Ishikawa (cell line): ENCODE measurements around the gene RIPK4.

ENCODE experiments used
- CREB1 ChIP-seq: IDR thresholded peaks from 2 replicates; pipeline ENCODE4 v1.6.1; 2012; ENCODE audit warnings: low read depth
- TCF12 ChIP-seq: IDR thresholded peaks from 2 replicates; pipeline ENCODE4 v1.6.1; 2012; ENCODE audit warnings: low read depth
- TEAD4 ChIP-seq: IDR thresholded peaks from 2 replicates; pipeline ENCODE4 v1.6.1; 2012
- YY1 ChIP-seq: IDR thresholded peaks from 2 replicates; pipeline ENCODE4 v1.6.1; 2012; ENCODE audit warnings: low read depth
- TF ChIP-seq, protein P1 (sequence below): IDR thresholded peaks from 2 replicates; pipeline ENCODE4 v1.6.1; 2012; ENCODE audit warnings: low read depth, mild to moderate bottlenecking
- TF ChIP-seq, protein P2 (sequence below): IDR thresholded peaks from 2 replicates; pipeline ENCODE4 v1.6.1; 2012

DNA sequence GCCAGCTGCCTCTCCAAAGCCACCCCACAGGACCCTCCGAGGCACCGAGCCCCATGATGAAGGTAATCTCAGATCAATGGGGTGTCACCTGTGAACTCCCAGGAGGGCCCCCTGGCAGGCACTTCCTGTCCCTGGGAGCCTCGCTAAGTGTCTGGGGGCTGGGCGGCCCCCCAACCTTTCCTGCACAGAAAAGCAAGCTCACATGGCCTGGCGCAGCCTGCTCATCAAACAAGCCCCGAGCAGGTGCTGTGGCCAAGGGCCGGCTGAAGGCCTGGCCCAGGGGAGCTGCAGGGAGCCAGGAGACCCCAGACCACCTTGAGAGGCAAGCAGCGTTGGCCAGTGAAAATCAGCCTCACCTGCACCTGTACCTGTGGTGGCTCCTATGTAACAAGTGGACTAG is 2.9 kb downstream of the RIPK4 start:
- TF ChIP-seq, protein P1, sequence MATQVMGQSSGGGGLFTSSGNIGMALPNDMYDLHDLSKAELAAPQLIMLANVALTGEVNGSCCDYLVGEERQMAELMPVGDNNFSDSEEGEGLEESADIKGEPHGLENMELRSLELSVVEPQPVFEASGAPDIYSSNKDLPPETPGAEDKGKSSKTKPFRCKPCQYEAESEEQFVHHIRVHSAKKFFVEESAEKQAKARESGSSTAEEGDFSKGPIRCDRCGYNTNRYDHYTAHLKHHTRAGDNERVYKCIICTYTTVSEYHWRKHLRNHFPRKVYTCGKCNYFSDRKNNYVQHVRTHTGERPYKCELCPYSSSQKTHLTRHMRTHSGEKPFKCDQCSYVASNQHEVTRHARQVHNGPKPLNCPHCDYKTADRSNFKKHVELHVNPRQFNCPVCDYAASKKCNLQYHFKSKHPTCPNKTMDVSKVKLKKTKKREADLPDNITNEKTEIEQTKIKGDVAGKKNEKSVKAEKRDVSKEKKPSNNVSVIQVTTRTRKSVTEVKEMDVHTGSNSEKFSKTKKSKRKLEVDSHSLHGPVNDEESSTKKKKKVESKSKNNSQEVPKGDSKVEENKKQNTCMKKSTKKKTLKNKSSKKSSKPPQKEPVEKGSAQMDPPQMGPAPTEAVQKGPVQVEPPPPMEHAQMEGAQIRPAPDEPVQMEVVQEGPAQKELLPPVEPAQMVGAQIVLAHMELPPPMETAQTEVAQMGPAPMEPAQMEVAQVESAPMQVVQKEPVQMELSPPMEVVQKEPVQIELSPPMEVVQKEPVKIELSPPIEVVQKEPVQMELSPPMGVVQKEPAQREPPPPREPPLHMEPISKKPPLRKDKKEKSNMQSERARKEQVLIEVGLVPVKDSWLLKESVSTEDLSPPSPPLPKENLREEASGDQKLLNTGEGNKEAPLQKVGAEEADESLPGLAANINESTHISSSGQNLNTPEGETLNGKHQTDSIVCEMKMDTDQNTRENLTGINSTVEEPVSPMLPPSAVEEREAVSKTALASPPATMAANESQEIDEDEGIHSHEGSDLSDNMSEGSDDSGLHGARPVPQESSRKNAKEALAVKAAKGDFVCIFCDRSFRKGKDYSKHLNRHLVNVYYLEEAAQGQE: no peak
- TF ChIP-seq CREB1: no peak
- no peak for TF ChIP-seq TEAD4
- no peak for TF ChIP-seq YY1
- no peak for TF ChIP-seq TCF12
- TF ChIP-seq, protein P2, sequence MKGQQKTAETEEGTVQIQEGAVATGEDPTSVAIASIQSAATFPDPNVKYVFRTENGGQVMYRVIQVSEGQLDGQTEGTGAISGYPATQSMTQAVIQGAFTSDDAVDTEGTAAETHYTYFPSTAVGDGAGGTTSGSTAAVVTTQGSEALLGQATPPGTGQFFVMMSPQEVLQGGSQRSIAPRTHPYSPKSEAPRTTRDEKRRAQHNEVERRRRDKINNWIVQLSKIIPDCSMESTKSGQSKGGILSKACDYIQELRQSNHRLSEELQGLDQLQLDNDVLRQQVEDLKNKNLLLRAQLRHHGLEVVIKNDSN: no peak
